ENCODE data around the gene USP19.

GRCh38 chr3:49135499-49135898 lies 14.9 kb upstream of the USP19 start:
- TF ChIP-seq TAF1 (IDR thresholded peaks at IDR 0.05; ENCODE audit: low read depth) (no peak), USF1 (IDR thresholded peaks at IDR 0.05) (no peak), TEAD4 (IDR thresholded peaks at IDR 0.05) (no peak), EP300 (IDR thresholded peaks at IDR 0.05; ENCODE audit: borderline replicate concordance) (no peak), REST (IDR thresholded peaks at IDR 0.05; ENCODE audit: low read depth) (no peak), MAX (IDR thresholded peaks at IDR 0.05) (no peak), RAD21 (IDR thresholded peaks at IDR 0.05; ENCODE audit: low read depth) (no peak), TCF12 (IDR thresholded peaks at IDR 0.05; ENCODE audit: low read depth) (no peak), YY1 (IDR thresholded peaks at IDR 0.05; ENCODE audit: low read depth) (no peak), NFIC (IDR thresholded peaks at IDR 0.05) (no peak)

Measured in Ishikawa (cell line).